Measurements from ENCODE around the gene FAM124B. TPM values are rescaled to one million over a fixed set of nuclear protein-coding genes. Genes with fewer than 3 reads are reported as not detected.

FAM124B gene
- 1 to 10 TPM in 3 of 4 donors, under 1 TPM in 1; 0.47 to 7.3 (median 2.6) TPM for total RNA-seq

GRCh38 chr2:224401641-224402342 is at the start of gene FAM124B:
Gene FAM124B (minus strand): TSS chr2:224402107. CDS start chr2:224401768, 339 bp downstream.
- H3K27me3 ChIP-seq = no peaks in the 10 kb centered on the region
- 15 to 43% methylated on average over 4 to 5 of the region's 19 CpGs for WGBS, 2 donors (ENCODE audit: low coverage in 1 of 2)

GRCh38 chr2:224449212-224450147 is 47.6 kb upstream of the FAM124B start:
- H3K4me3 ChIP-seq = no peak overlapping the region
- no peak overlapping the region for H3K27ac ChIP-seq
- 56 to 67% methylated on average over 4 of the region's 4 CpGs for WGBS, 2 donors (ENCODE audit: low coverage in 1 of 2)
- H3K36me3 ChIP-seq = no peaks in the 10 kb centered on the region
- H3K27me3 ChIP-seq = peaks cover 10% of the 10 kb centered on the region
- no peaks in the 10 kb centered on the region for H3K4me1 ChIP-seq
- peaks cover 0 to 7% (median 0%) of the 10 kb centered on the region in 3 donors for H3K9me3 ChIP-seq
- ATAC-seq = no peak
- TF ChIP-seq CTCF (IDR thresholded peaks at IDR 0.05) (peak in 3 of 4 experiments; percentile 36 to 46 (median 39)), POLR2AphosphoS5 (IDR thresholded peaks at IDR 0.05) (no peak), POLR2A (IDR thresholded peaks at IDR 0.05) (no peak)

More at GRCh38 chr2:224401641-224402342, at the start of gene FAM124B:
- peak within 1 kb of the TSS in 3 of 4 donors; percentile 57 to 68 (median 64) for H3K27ac ChIP-seq
- H3K9me3 ChIP-seq = peaks cover 0 to 7% (median 0%) of the 10 kb centered on the region in 3 donors
- peak; percentile 29 for TF ChIP-seq POLR2AphosphoS5 (IDR thresholded peaks at IDR 0.05)
- TF ChIP-seq EP300 (IDR thresholded peaks at IDR 0.05) = no peak
- H3K36me3 ChIP-seq = no peaks in the 10 kb centered on the region
- peak within 1 kb of the TSS; percentile 15 to 47 for H3K4me3 ChIP-seq
- H3K4me1 ChIP-seq = no peaks in the 10 kb centered on the region
- peak; percentile 81 for ATAC-seq

GRCh38 chr2:224448236-224448635 is 46.3 kb upstream of the FAM124B start:
- Histone ChIP-seq H3K36me3 (no peaks in the 10 kb centered on the region), H3K27ac (no peak overlapping the region), H3K27me3 (peaks cover 22% of the 10 kb centered on the region), H3K4me3 (no peak overlapping the region), H3K4me1 (no peaks in the 10 kb centered on the region), H3K9me3 (peaks cover 0 to 1% (median 0%) of the 10 kb centered on the region in 3 donors)
- no peak for ATAC-seq
- WGBS, 2 donors (ENCODE audit: low coverage in 1 of 2) = 71 to 73% methylated on average over 1 of the region's 1 CpG
- TF ChIP-seq POLR2A (IDR thresholded peaks at IDR 0.05) (no peak), POLR2AphosphoS5 (IDR thresholded peaks at IDR 0.05) (no peak), CTCF (IDR thresholded peaks at IDR 0.05) (no peak)

GRCh38 chr2:224444783-224445182 is 42.9 kb upstream of the FAM124B start:
- Histone ChIP-seq H3K27me3 (peaks cover 45% of the 10 kb centered on the region), H3K4me1 (peaks cover 0 to 17% (median 5%) of the 10 kb centered on the region in 3 donors), H3K36me3 (no peaks in the 10 kb centered on the region), H3K27ac (no peak overlapping the region), H3K9me3 (no peaks in the 10 kb centered on the region), H3K4me3 (no peak overlapping the region)
- WGBS, 2 donors (ENCODE audit: low coverage in 1 of 2) = 89 to 97% methylated on average over 4 of the region's 4 CpGs
- no peak for TF ChIP-seq EP300 (IDR thresholded peaks at IDR 0.05)
- TF ChIP-seq POLR2A (IDR thresholded peaks at IDR 0.05) = no peak
- no peak for TF ChIP-seq POLR2AphosphoS5 (IDR thresholded peaks at IDR 0.05)
- TF ChIP-seq CTCF (IDR thresholded peaks at IDR 0.05) = no peak
- no peak for ATAC-seq

- H3K36me3 ChIP-seq = no peaks in the 10 kb centered on the region
- no peak for ATAC-seq
- H3K27me3 ChIP-seq = peaks cover 45% of the 10 kb centered on the region
- H3K4me1 ChIP-seq = peaks cover 0 to 17% (median 5%) of the 10 kb centered on the region in 3 donors
- H3K9me3 ChIP-seq = no peaks in the 10 kb centered on the region
- no peak for TF ChIP-seq POLR2AphosphoS5 (IDR thresholded peaks at IDR 0.05)
- TF ChIP-seq CTCF (IDR thresholded peaks at IDR 0.05) = no peak
- TF ChIP-seq POLR2A (IDR thresholded peaks at IDR 0.05) = no peak
- TF ChIP-seq EP300 (IDR thresholded peaks at IDR 0.05) = no peak
- H3K27ac ChIP-seq = no peak overlapping the region
- no peak overlapping the region for H3K4me3 ChIP-seq
- 80 to 84% methylated on average over 1 to 5 of the region's 5 CpGs for WGBS, 2 donors (ENCODE audit: low coverage in 1 of 2)
Observed at GRCh38 chr2:224444021-224444420, 42.1 kb upstream of the FAM124B start.
